DND-41 (cell line): Measurements from ENCODE around the gene TCAP.

Source experiments
- EZH2 ChIP-seq: IDR thresholded peaks from 3 replicates; pipeline ENCODE4 v1.6.1; 2012; ENCODE audit warnings: borderline replicate concordance, low read depth, mild to moderate bottlenecking, moderate library complexity, low read length, inconsistent platforms; ENCODE audit not compliant: severe bottlenecking
- TF ChIP-seq, protein P1 (sequence below): IDR thresholded peaks from 2 replicates; pipeline ENCODE4 v1.5.1; 2012; ENCODE audit warnings: borderline replicate concordance, low read length, moderate library complexity, mild to moderate bottlenecking; ENCODE audit not compliant: poor library complexity, severe bottlenecking; ENCODE audit errors: extremely low read depth

GRCh38 chr17:39670746-39671145, 5.6 kb downstream of the TCAP start:
- TF ChIP-seq, protein P1, sequence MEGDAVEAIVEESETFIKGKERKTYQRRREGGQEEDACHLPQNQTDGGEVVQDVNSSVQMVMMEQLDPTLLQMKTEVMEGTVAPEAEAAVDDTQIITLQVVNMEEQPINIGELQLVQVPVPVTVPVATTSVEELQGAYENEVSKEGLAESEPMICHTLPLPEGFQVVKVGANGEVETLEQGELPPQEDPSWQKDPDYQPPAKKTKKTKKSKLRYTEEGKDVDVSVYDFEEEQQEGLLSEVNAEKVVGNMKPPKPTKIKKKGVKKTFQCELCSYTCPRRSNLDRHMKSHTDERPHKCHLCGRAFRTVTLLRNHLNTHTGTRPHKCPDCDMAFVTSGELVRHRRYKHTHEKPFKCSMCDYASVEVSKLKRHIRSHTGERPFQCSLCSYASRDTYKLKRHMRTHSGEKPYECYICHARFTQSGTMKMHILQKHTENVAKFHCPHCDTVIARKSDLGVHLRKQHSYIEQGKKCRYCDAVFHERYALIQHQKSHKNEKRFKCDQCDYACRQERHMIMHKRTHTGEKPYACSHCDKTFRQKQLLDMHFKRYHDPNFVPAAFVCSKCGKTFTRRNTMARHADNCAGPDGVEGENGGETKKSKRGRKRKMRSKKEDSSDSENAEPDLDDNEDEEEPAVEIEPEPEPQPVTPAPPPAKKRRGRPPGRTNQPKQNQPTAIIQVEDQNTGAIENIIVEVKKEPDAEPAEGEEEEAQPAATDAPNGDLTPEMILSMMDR, result no peak
- TF ChIP-seq EZH2, result no peak
